Stimulated activated CD8-positive, alpha-beta memory T cell treated with anti-CD3 and anti-CD28 coated beads, Interleukin-15, amount 100 ng/mL, for 24 hours (primary cell): ENCODE measurements around the gene VWA8.
"Not testable (repeated sequence)": the region's sequence is repeated elsewhere in the genome, so short reads cannot be mapped to it uniquely, and the experiment has no call there.

Source experiments
- DNase-seq: peaks from one replicate; pipeline ENCODE4 v3.0.0-alpha.2; 2020; ENCODE audit warnings: low read depth

The VWA8 gene

DNA sequence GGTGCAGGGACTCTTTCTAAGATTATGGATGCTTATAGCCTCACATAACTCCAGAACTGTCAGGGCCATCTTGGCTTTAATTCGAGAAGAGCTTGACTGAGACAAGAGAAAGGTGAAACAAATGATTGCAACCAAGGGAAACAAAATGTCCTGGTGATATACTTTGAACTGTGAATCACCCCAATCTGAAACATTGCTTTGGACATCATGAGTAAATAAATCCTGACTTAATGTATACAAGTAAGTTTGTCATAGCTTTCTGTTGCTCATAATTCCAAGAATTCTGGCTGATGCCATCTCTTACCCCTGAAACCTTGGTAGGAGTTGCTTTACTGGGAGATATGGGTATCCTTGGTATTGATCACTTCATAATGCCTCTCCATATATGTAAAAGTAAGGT lies 5.8 kb upstream of the VWA8 start:
- DNase-seq = no peak

DNA sequence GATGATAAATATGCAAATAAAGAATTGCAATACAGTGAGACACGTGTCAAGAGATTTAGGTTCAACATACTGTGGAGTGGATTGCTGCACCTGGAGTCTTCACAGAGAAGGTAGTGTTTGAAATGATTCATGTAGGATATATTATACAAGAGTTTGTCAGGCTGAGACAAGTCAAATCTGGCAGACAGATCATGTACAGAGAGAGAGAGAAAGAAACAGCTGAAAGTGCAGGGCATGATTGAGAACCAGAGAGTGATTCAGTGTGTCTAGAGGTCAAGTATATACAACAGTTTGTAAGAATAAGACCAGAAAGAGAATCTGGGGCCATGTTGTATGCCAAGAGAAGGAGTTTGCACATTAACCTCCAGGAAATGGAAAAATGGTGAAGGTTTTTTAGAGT lies 2.1 kb upstream of the VWA8 start:
- no peak for DNase-seq

- no peak for DNase-seq
These were observed 504 bp upstream of the VWA8 start for GRCh38 chr13:41961466-41961760.

DNA sequence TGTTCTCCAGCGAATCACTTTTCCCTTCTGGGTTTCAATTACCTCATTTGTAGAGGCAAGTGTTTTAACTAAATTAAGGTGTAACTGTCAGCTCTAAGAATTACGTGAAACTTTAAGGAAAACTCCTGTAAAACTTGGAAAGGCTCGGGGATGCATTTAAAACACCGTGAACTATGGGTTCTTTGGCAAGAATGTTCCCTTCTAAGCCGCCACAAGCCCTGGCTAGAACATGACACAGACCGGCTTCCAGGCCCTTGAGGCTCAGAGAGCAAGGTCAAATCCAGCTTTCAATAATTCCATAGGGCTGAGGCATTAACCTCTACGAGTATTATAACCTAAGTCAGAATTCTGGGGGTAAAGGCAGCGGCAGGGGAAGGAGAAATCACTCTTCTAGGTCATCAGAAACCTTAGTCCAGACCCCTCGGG lies 685 bp downstream of the VWA8 start:
- no peak for DNase-seq

GRCh38 chr13:41956272-41956671 lies 4.6 kb downstream of the VWA8 start:
- DNase-seq = no peak

DNA sequence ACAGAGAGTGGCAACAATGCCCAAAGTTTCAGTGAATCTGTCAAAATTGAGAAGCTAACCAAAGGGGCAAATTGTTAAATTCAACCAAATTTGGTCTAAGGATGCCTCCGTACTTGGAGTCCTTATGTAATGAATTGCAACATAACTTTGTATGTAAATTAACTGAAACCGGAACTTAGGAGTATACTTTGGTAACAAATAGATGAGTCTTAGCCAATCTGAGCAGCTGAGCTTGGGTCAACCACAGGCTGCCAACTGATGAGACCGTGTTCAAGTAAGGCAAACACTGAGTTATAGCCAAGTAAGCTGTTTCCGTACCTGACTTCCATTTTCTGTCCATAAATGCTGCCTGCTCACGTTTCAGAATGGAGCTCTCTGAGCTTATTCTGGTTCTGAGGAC lies 5.3 kb downstream of the VWA8 start:
- DNase-seq = no peak

GRCh38 chr13:41954226-41954625 lies 6.7 kb downstream of the VWA8 start:
- DNase-seq = no peak

DNA sequence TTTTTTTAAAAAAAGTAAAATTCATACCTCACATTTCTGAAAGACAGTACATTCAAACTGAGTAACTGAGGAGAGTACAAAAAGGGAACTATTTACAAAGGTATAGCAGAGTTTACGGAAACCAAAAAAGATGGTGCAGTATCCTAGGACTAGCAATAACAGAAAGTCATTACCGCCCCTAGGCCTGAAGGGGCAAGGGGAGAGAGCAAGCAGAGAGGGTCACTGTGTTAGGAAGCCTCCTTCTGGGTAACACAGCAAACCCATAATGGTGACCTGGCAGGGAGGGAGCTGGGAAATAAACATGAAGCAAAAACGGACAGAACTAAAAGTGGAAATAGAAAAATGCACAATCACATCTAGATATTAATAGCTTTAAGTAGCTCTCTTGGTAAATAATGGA lies 8.2 kb downstream of the VWA8 start:
- DNase-seq = no peak

DNA sequence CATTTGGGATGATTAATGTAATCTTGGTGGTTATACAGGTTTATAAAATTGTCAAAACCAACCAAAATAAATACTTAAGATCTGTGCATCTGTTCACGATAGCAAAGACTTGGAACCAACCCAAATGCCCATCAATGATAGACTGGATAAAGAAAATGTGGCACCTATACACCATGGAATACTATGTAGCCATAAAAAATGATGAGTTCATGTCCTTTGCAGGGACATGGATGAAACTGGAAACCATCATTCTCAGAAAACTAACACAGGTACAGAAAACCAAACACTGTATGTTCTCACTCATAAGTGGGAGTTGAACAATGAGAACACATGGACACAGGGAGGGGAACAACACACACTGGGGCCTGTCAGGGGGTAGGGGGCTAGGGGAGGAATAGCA lies 11.8 kb downstream of the VWA8 start:
- not testable (repeated sequence) for DNase-seq

- DNase-seq = no peak
These were observed 15.0 kb downstream of the VWA8 start for GRCh38 chr13:41945926-41946325.

GRCh38 chr13:41944635-41945397 lies 16.1 kb downstream of the VWA8 start:
- no peak for DNase-seq

- no peak for DNase-seq
These were observed 16.7 kb downstream of the VWA8 start for GRCh38 chr13:41944229-41944628.

- DNase-seq = no peak
These were observed 18.3 kb downstream of the VWA8 start for GRCh38 chr13:41942462-41943094.

DNA sequence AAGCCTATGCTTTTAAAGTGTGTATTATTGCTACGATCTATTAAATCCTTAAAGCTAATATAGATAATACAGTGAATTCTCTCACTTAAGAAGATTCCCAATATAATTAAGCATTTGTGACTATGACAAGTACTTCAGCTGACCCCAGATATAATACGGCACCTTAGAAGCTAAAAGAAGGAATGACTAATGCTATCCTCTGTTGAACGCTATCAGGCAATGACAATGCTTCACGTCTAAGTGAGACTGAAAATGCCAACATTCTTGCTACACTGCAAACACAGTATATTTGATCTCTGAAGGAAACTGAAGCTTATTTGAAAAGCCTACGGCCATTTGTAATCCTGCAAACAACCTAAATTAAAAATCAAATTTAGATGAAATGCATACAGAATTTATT lies 19.7 kb downstream of the VWA8 start:
- DNase-seq = no peak

GRCh38 chr13:41939398-41939797 lies 21.5 kb downstream of the VWA8 start:
- DNase-seq = no peak

DNA sequence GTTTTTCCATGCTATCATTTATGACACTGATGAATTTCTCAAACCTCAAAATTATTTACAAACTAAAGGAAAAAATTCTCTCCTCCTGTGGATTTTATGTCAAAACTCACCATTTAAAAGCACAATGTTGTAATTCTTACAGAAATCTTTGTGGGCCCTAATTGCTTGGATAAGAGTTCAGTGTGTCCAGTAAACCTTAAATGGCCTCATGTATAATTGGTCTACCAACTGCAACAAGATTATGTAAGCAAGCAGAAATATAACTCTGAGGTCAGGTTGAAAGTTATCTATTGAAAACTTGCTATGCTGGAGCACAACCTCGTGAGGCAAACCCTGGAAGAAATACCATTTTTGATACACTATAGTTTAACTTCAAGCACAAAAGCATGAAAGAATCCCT lies 22.0 kb downstream of the VWA8 start:
- DNase-seq = no peak

DNA sequence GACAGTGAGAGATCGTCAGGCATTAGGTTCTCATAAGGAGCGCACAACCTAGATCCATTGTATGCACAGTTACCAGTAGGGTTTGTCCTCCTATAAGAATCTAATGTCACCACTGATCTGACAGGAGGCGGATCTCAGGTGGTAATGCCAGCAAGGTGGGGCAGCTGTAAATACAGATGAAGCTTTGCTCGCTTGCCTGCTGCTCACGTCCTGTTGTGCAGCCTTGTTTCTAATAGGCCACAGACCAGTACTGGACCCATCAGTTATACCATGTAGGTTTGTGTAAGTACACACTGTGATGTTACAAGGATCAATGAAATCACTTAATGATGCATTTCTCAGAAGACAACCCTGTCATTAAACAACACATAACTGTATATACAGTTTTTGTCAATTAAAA lies 23.5 kb downstream of the VWA8 start:
- no peak for DNase-seq

DNA sequence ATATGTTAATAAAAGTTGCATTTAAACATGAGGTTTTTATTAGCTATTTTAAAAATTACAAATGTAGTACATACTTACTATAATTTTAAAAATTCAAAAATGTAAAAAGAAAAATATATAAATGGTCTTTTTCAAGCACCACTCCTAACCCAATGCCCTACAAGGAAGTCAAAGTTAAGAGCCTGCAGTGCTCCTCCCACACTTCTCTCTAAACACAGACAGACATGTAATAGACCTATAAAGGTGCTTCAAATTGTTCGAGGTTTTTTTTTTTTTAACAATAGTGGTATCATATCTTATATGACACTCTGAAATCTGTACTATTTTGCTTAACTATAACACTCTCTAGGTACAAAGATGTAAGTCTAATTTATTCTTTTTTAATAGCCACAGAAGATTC lies 25.4 kb downstream of the VWA8 start:
- no peak for DNase-seq

DNA sequence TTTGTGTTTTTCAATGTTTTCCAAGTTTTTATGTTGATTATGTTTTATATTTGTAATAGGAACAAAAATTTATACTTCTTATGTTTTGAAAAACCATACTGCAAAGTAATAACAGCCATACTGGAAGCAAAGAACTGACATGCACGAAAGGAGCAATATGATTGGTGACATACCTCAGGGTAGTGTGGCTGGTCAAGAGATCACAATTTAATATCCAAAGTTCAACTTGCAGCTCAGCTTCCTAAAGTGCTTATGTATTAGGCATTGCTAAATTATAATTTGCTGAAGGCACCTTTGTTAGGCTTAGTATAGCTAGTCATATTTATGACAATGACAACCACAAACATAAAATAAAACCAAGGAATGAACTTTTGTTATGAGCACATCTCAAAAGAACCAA lies 25.9 kb downstream of the VWA8 start:
- DNase-seq = no peak

- DNase-seq = no peak
These were observed 26.8 kb downstream of the VWA8 start for GRCh38 chr13:41934120-41934519.

GRCh38 chr13:41931337-41931736 lies 29.6 kb downstream of the VWA8 start:
- no peak for DNase-seq

- DNase-seq = no peak
These were observed 30.8 kb downstream of the VWA8 start for GRCh38 chr13:41930154-41930553.

DNA sequence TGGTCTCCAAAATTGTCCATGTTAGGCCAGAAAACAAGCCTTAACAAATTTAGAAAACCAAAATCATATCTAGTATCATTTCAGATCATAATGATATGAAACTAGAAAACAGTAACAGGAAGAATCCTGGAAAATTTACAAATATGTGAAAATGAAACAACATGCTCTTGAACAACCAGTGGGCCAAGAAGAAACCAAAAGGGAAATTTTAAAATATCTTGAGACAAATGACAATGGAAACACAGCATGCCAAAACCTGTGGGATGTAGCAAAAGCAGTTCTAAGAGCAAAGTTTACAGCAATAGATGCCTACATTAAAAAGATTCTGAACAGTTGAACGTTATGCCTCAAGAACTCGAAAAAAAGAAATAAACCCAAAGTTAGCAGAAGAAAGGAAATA lies 32.6 kb downstream of the VWA8 start:
- no peak for DNase-seq

DNA sequence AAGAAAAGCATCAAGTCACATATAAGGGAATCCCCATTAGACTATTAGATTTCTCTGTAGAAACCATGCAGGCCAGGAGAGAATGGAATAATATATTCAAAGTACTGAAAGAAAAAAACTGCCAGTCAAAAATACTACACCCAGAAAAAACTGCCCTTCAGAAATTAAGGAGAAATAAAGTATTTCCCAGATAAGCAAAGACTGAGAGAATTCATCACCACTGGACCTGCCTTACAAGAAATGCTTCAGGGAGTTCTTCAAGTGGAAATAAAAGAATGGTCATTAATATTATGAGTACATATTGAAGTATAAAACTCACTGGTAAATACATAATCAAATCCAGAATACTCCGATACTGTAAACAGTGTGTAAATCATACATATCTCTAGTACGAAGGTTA lies 35.9 kb downstream of the VWA8 start:
- DNase-seq = no peak
